ENCODE measurements around the gene EPB42. TPM values are rescaled to one million over a fixed set of nuclear protein-coding genes. Genes with fewer than 3 reads are reported as not detected.

EPB42 gene
- total and polyA plus RNA-seq, 10 donors: 0.11 to 31.5 (median 1.6) TPM

GRCh38 chr15:43260011-43260615, 39.3 kb upstream of the EPB42 start:
- TF ChIP-seq POLR2AphosphoS5 (IDR thresholded peaks at IDR 0.05): no peak
- TF ChIP-seq POLR2A (IDR thresholded peaks at IDR 0.05): no peak
- no peak for TF ChIP-seq CTCF (IDR thresholded peaks at IDR 0.05 in 8 of 11, conservative IDR thresholded peaks at IDR 0.05 in 3 of 11)
- peaks cover 0 to 16% (median 0%) of the 10 kb centered on the region in 7 donors for H3K27me3 ChIP-seq (replicated peaks in 1 of 7)
- peaks cover 0 to 9% (median 3%) of the 10 kb centered on the region in 6 donors for H3K4me1 ChIP-seq
- H3K36me3 ChIP-seq: no peaks in the 10 kb centered on the region
- intact Hi-C loops (cut with DNase I; ENCODE audit: low total_unique reads): no loop called here
- H3K27ac ChIP-seq: no peak overlapping the region
- DNase-seq: no peak
- H3K9me3 ChIP-seq: no peaks in the 10 kb centered on the region
- WGBS, 5 donors: 86 to 93% (median 87%) methylated on average over 10 to 19 of the region's 19 CpGs
- no peak overlapping the region for H3K4me3 ChIP-seq

- WGBS, 5 donors: 78 to 92% (median 83%) methylated on average over 8 of the region's 8 CpGs
- no peak for TF ChIP-seq CTCF (IDR thresholded peaks at IDR 0.05 in 8 of 11, conservative IDR thresholded peaks at IDR 0.05 in 3 of 11)
- TF ChIP-seq POLR2A (IDR thresholded peaks at IDR 0.05): no peak
- no peak for TF ChIP-seq POLR2AphosphoS5 (IDR thresholded peaks at IDR 0.05)
- no peak for DNase-seq
- Histone ChIP-seq H3K27me3 (replicated peaks in 1 of 7) (peaks cover 0 to 29% (median 0%) of the 10 kb centered on the region in 7 donors), H3K27ac (no peak overlapping the region), H3K4me3 (no peak overlapping the region), H3K4me1 (peaks cover 1 to 12% (median 7%) of the 10 kb centered on the region in 6 donors), H3K36me3 (no peaks in the 10 kb centered on the region), H3K9me3 (no peaks in the 10 kb centered on the region)
- intact Hi-C loops (cut with DNase I; ENCODE audit: low total_unique reads): no loop called here
Observed at GRCh38 chr15:43258781-43259180, 38.0 kb upstream of the EPB42 start.

- WGBS, 5 donors: 86 to 96% (median 87%) methylated on average over 4 to 7 of the region's 7 CpGs
- intact Hi-C loops (cut with DNase I; ENCODE audit: low total_unique reads): no loop called here
- Histone ChIP-seq H3K4me3 (no peak overlapping the region), H3K9me3 (no peaks in the 10 kb centered on the region), H3K4me1 (peaks cover 3 to 22% (median 15%) of the 10 kb centered on the region in 6 donors), H3K36me3 (no peaks in the 10 kb centered on the region), H3K27me3 (replicated peaks in 1 of 7) (peaks cover 0 to 44% (median 0%) of the 10 kb centered on the region in 7 donors), H3K27ac (no peak overlapping the region)
- no peak for TF ChIP-seq POLR2AphosphoS5 (IDR thresholded peaks at IDR 0.05)
- no peak for TF ChIP-seq CTCF (IDR thresholded peaks at IDR 0.05 in 8 of 11, conservative IDR thresholded peaks at IDR 0.05 in 3 of 11)
- no peak for TF ChIP-seq POLR2A (IDR thresholded peaks at IDR 0.05)
- DNase-seq: no peak
Observed at GRCh38 chr15:43256341-43256740, 35.5 kb upstream of the EPB42 start.

- Histone ChIP-seq H3K36me3 (no peaks in the 10 kb centered on the region), H3K4me3 (no peak overlapping the region), H3K4me1 (peaks cover 3 to 22% (median 15%) of the 10 kb centered on the region in 6 donors), H3K27ac (no peak overlapping the region), H3K27me3 (replicated peaks in 1 of 7) (peaks cover 0 to 44% (median 0%) of the 10 kb centered on the region in 7 donors), H3K9me3 (no peaks in the 10 kb centered on the region)
- intact Hi-C loops (cut with DNase I; ENCODE audit: low total_unique reads): no loop called here
- 71 to 86% (median 73%) methylated on average over 1 to 2 of the region's 2 CpGs for WGBS, 5 donors
- DNase-seq: no peak
- TF ChIP-seq POLR2AphosphoS5 (IDR thresholded peaks at IDR 0.05): no peak
- no peak for TF ChIP-seq POLR2A (IDR thresholded peaks at IDR 0.05)
- TF ChIP-seq CTCF (IDR thresholded peaks at IDR 0.05 in 8 of 11, conservative IDR thresholded peaks at IDR 0.05 in 3 of 11): no peak
Observed at GRCh38 chr15:43255376-43255775, 34.6 kb upstream of the EPB42 start.
